GM12878 (cell line): ENCODE results near the gene UBE2L5. TPM values are rescaled to one million over a fixed set of nuclear protein-coding genes. Genes with fewer than 3 reads are reported as not detected.

ENCODE experiments used
- ATAC-seq: fragments of 200-7000 bp; cut with Tn5 transposase; 3 replicates; pipeline ENCODE4 v1.9.1; 2020; ENCODE audit warnings: mild to moderate bottlenecking, moderate library complexity
- BruUV-seq: library from RNA; stranded (reverse); fragments of 400-500 nt; replicated peaks from 2 replicates; lab custom pipeline; 2021; lab: Mats Ljungman, UMichigan
- CTCF ChIA-PET: fragments of 300-600 bp; sonication (Branson Sonifier 250); formaldehyde crosslinking; extraction: SDS; loops from one replicate; lab custom pipeline; 2021; ENCODE audit warnings: inconsistent platforms; lab: Yijun Ruan, JAX
- POLR2A ChIA-PET: fragments of 350-600 bp; formaldehyde crosslinking; extraction: SDS; loops from one replicate; lab custom pipeline; 2021; ENCODE audit warnings: inconsistent platforms; lab: Charles Lee
- RAD21 ChIA-PET: fragments of 300-600 bp; sonication (Branson Sonifier 250); formaldehyde crosslinking; loops from one replicate; lab custom pipeline; 2023; ENCODE audit warnings: antibody characterized with exemption; ENCODE audit not compliant: unreplicated experiment; lab: Charles Lee
- SMC1A ChIA-PET: fragments of 300-600 bp; sonication (Branson Sonifier 250); formaldehyde crosslinking; loops from one replicate; lab custom pipeline; 2023; ENCODE audit not compliant: unreplicated experiment, uncharacterized antibody; lab: Charles Lee
- DNase-seq: peaks from one replicate; pipeline ENCODE4 v3.0.0-alpha.2; 2011; ENCODE audit warnings: low read depth, low spot score
- FAIRE-seq: peaks from 3 replicates; lab custom pipeline; 2011; peaks lifted over from hg19 to GRCh38; lab: Jason Lieb, UNC
- H2AFZ ChIP-seq: 2 replicates; pipeline ENCODE4 v1.6.0; 2011; ENCODE audit warnings: low read depth, low read length, control low read depth; ENCODE audit not compliant: control insufficient read depth
- H3K27ac ChIP-seq: 2 replicates; pipeline ENCODE4 v1.5.1; 2011; ENCODE audit warnings: control low read depth; ENCODE audit not compliant: control insufficient read depth, insufficient read depth
- H3K27me3 ChIP-seq, 2 experiments: replicated peaks in 1 of 2; 2 replicates each; pipeline versions ENCODE4 v1.6.0 to v1.6.1; 2011; ENCODE audit warnings: low read length in 1 of 2; ENCODE audit not compliant: control insufficient read depth in 2 of 2, insufficient read depth in 2 of 2
- H3K36me3 ChIP-seq, 2 experiments: 2 replicates each; pipeline ENCODE4 v1.5.1; 2011; ENCODE audit warnings: low read length in 1 of 2; ENCODE audit not compliant: control insufficient read depth in 2 of 2, insufficient read depth in 2 of 2
- H3K4me1 ChIP-seq: 2 replicates; pipeline ENCODE4 v1.6.1; 2011; ENCODE audit warnings: mild to moderate bottlenecking, low read length, moderate library complexity, mixed read lengths; ENCODE audit not compliant: control insufficient read depth, insufficient read depth
- H3K4me2 ChIP-seq: 2 replicates; pipeline ENCODE4 v1.6.0; 2011; ENCODE audit warnings: control low read depth; ENCODE audit not compliant: control insufficient read depth, insufficient read depth
- H3K4me3 ChIP-seq: fragments of 200-600 bp; sonication (generic); 2 replicates; pipeline ENCODE4 v1.5.1; 2016
- H3K79me2 ChIP-seq: 2 replicates; pipeline ENCODE4 v1.6.0; 2011; ENCODE audit warnings: low read length; ENCODE audit not compliant: control insufficient read depth, insufficient read depth
- H3K9ac ChIP-seq: 2 replicates; pipeline ENCODE4 v1.8.0; 2011; ENCODE audit warnings: low read length, control low read depth, mixed read lengths; ENCODE audit not compliant: control insufficient read depth, insufficient read depth
- H3K9me3 ChIP-seq: replicated peaks from 3 replicates; pipeline ENCODE4 v1.5.1; 2011; ENCODE audit warnings: mild to moderate bottlenecking, low read length; ENCODE audit not compliant: control insufficient read depth, insufficient read depth
- H4K20me1 ChIP-seq: 2 replicates; pipeline ENCODE4 v1.6.0; 2011; ENCODE audit not compliant: control insufficient read depth, insufficient read depth
- GATAD2B ChIP-seq: fragments of 450-650 bp; conservative IDR thresholded peaks from 2 replicates; pipeline ENCODE4 v1.6.1; 2017; ENCODE audit warnings: low read depth, mild to moderate bottlenecking, moderate library complexity
- LARP7 ChIP-seq: fragments of 450-650 bp; IDR thresholded peaks from 2 replicates; pipeline ENCODE4 v1.6.1; 2017; ENCODE audit warnings: mild to moderate bottlenecking
- MTA3 ChIP-seq: IDR thresholded peaks from 2 replicates; pipeline ENCODE4 v1.6.1; 2012; ENCODE audit warnings: low read length, inconsistent platforms, borderline replicate concordance
- MYB ChIP-seq: fragments of 150-350 bp; IDR thresholded peaks from 2 replicates; pipeline ENCODE4 v1.6.1; 2014; ENCODE audit warnings: mild to moderate bottlenecking, low read depth, low read length, borderline replicate concordance
- SPI1 ChIP-seq: IDR thresholded peaks from 2 replicates; pipeline ENCODE4 v1.6.1; 2011; ENCODE audit warnings: low read depth, mild to moderate bottlenecking, low read length, moderate library complexity, borderline replicate concordance; ENCODE audit not compliant: insufficient read depth
- ZBTB40 ChIP-seq: fragments of 450-650 bp; IDR thresholded peaks from 2 replicates; pipeline ENCODE4 v1.6.1; 2016; ENCODE audit warnings: mild to moderate bottlenecking, moderate library complexity, borderline replicate concordance
- WGBS: methylation state at CpG from one replicate; pipeline ENCODE4 v1.1.6; 2016; ENCODE audit warnings: low lambda C conversion rate; ENCODE audit not compliant: insufficient replicate concordance, insufficient coverage; ENCODE audit errors: missing lambda C conversion rate; 5-methylcytosine and 5-hydroxymethylcytosine counted together
- in situ Hi-C: fragments of 300-500 bp; cut with MboI; formaldehyde crosslinking; loops from 9 replicates; pipeline ENCODE4 v1.14.3; 2018; ENCODE audit warnings: mixed read lengths
- intact Hi-C: fragments of 100-400 bp; cut with micrococcal nuclease; formaldehyde crosslinking; loops from one replicate; pipeline ENCODE4 v1.14.2; 2022; ENCODE audit not compliant: unreplicated experiment
- polyA plus RNA-seq, 11 experiments: library from polyadenylated mRNA; depleted of rRNA in 4 of 11; unstranded in 6 of 11; stranded (reverse) in 5 of 11; fragments of >200 nt; fragmentation: Nextera tagmentation in 4 of 11; fragmentation: Illumina TruSeq in 1 of 11; extraction: Ambion mirVana in 4 of 11; extraction: Trizol in 1 of 11; gene quantifications; 1 replicate in 1 of 11; 2 replicates in 10 of 11; pipeline versions ENCODE4 v1.2.1 to v1.2.3, GENCODE V29; 2011 to 2016; ENCODE audit warnings: inconsistent platforms in 2 of 11, missing spikeins in 2 of 11, low read depth in 1 of 11
- total RNA-seq, 4 experiments: library from RNA; depleted of rRNA in 3 of 4; stranded (reverse); fragments of >200 nt in 3 of 4; fragmentation: Illumina TruSeq in 1 of 4; extraction: Trizol in 1 of 4; gene quantifications; 2 replicates each; pipeline versions ENCODE4 v1.2.1 to v1.2.3, GENCODE V29; 2013 to 2021
- TF ChIP-seq, protein P1 (sequence below): fragments of 450-650 bp; IDR thresholded peaks from 2 replicates; pipeline ENCODE4 v1.6.1; 2017; ENCODE audit warnings: low read depth, mild to moderate bottlenecking, moderate library complexity
- TF ChIP-seq, protein P2 (sequence below): fragments of 450-650 bp; conservative IDR thresholded peaks from 2 replicates; pipeline ENCODE4 v1.6.1; 2017; ENCODE audit warnings: mild to moderate bottlenecking, moderate library complexity
- TF ChIP-seq, protein P3 (sequence below): fragments of 450-650 bp; IDR thresholded peaks from 2 replicates; pipeline ENCODE4 v1.6.1; 2017; ENCODE audit warnings: mild to moderate bottlenecking, low read depth, inconsistent platforms; ENCODE audit not compliant: poor library complexity, severe bottlenecking

Gene UBE2L5
- total and polyA plus RNA-seq, 10 of the 15 experiments (the other 5 are each of a cell fraction or from before 2014, with no cell fraction given): 0.03 to 1.1 (median 0.19) TPM; not detected in 2

- in situ Hi-C loops (no loop called here), intact Hi-C loops (no loop called here)
- POLR2A ChIA-PET: interaction anchor here (0.6 to 1.4 kb wide), 2 partner anchors 10 to 243 kb away, joined by 5 to 7 read pairs; no protein-coding TSS in a partner anchor
- Histone ChIP-seq H3K36me3 (no peaks in the 10 kb centered on the region), H3K79me2 (no peaks in the 10 kb centered on the region), H3K4me3 (no peak overlapping the region), H3K9me3 (no peaks in the 10 kb centered on the region), H3K27ac (no peak overlapping the region), H3K4me1 (no peaks in the 10 kb centered on the region; the same call in 1 of the 2 replicates), H3K4me2 (no peak overlapping the region), H2AFZ (no peak overlapping the region), H3K27me3 (no peaks in the 10 kb centered on the region), H4K20me1 (no peaks in the 10 kb centered on the region), H3K9ac (no peak overlapping the region)
- 73% methylated on average over 15 of the region's 15 CpGs for WGBS
- no TSS peak for BruUV-seq
- ATAC-seq (no peak), FAIRE-seq (no peak), DNase-seq (no peak)
- RAD21 ChIA-PET: interaction anchor here (1.3 kb wide), 1 partner anchor 14 kb away, joined by 3 read pairs; no protein-coding TSS in a partner anchor
- CTCF ChIA-PET: interaction anchor here (0.7 to 0.9 kb wide), 2 partner anchors 17 to 256 kb away, joined by 3 read pairs; no protein-coding TSS in a partner anchor
- SMC1A ChIA-PET: interaction anchor here (0.5 to 12.8 kb wide), 5 partner anchors 10 to 102 kb away, joined by 3 to 143 read pairs (median 3); no protein-coding TSS in a partner anchor
- no peak for TF ChIP-seq GATAD2B
- no peak for TF ChIP-seq SPI1
- TF ChIP-seq, protein P1, sequence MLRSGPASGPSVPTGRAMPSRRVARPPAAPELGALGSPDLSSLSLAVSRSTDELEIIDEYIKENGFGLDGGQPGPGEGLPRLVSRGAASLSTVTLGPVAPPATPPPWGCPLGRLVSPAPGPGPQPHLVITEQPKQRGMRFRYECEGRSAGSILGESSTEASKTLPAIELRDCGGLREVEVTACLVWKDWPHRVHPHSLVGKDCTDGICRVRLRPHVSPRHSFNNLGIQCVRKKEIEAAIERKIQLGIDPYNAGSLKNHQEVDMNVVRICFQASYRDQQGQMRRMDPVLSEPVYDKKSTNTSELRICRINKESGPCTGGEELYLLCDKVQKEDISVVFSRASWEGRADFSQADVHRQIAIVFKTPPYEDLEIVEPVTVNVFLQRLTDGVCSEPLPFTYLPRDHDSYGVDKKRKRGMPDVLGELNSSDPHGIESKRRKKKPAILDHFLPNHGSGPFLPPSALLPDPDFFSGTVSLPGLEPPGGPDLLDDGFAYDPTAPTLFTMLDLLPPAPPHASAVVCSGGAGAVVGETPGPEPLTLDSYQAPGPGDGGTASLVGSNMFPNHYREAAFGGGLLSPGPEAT: no peak
- TF ChIP-seq ZBTB40: no peak
- TF ChIP-seq, protein P2, sequence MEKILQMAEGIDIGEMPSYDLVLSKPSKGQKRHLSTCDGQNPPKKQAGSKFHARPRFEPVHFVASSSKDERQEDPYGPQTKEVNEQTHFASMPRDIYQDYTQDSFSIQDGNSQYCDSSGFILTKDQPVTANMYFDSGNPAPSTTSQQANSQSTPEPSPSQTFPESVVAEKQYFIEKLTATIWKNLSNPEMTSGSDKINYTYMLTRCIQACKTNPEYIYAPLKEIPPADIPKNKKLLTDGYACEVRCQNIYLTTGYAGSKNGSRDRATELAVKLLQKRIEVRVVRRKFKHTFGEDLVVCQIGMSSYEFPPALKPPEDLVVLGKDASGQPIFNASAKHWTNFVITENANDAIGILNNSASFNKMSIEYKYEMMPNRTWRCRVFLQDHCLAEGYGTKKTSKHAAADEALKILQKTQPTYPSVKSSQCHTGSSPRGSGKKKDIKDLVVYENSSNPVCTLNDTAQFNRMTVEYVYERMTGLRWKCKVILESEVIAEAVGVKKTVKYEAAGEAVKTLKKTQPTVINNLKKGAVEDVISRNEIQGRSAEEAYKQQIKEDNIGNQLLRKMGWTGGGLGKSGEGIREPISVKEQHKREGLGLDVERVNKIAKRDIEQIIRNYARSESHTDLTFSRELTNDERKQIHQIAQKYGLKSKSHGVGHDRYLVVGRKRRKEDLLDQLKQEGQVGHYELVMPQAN: no peak
- TF ChIP-seq MYB: no peak
- no peak for TF ChIP-seq MTA3
- TF ChIP-seq, protein P3, sequence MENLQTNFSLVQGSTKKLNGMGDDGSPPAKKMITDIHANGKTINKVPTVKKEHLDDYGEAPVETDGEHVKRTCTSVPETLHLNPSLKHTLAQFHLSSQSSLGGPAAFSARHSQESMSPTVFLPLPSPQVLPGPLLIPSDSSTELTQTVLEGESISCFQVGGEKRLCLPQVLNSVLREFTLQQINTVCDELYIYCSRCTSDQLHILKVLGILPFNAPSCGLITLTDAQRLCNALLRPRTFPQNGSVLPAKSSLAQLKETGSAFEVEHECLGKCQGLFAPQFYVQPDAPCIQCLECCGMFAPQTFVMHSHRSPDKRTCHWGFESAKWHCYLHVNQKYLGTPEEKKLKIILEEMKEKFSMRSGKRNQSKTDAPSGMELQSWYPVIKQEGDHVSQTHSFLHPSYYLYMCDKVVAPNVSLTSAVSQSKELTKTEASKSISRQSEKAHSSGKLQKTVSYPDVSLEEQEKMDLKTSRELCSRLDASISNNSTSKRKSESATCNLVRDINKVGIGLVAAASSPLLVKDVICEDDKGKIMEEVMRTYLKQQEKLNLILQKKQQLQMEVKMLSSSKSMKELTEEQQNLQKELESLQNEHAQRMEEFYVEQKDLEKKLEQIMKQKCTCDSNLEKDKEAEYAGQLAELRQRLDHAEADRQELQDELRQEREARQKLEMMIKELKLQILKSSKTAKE: no peak
- TF ChIP-seq LARP7: no peak
These were observed 33.6 kb upstream of the UBE2L5 start for GRCh38 chr13:30388406-30389283.
